HepG2 (cell line): ENCODE data around the gene B4GALT5. TPM values are rescaled to one million over a fixed set of nuclear protein-coding genes. Genes with fewer than 3 reads are reported as not detected.

Experiments
- AHDC1 ChIP-seq: sonication (generic); formaldehyde crosslinking; IDR thresholded peaks from 2 replicates; pipeline ENCODE4 v1.5.1; 2020; ENCODE audit warnings: mild to moderate bottlenecking, missing genetic modification reagents, borderline replicate concordance
- CEBPG ChIP-seq: IDR thresholded peaks from 2 replicates; pipeline ENCODE4 v1.6.1; 2016
- DBP ChIP-seq: sonication (generic); formaldehyde crosslinking; IDR thresholded peaks from 2 replicates; pipeline ENCODE4 v1.4.0; 2020; ENCODE audit warnings: missing genetic modification reagents; ENCODE audit errors: not compliant biosample characterization
- DDIT3 ChIP-seq: sonication (generic); formaldehyde crosslinking; IDR thresholded peaks from 2 replicates; pipeline ENCODE4 v1.4.0; 2020; ENCODE audit warnings: mild to moderate bottlenecking, missing genetic modification reagents
- ELF1 ChIP-seq: sonication (generic); formaldehyde crosslinking; IDR thresholded peaks from 2 replicates; pipeline ENCODE4 v1.4.0; 2020; ENCODE audit warnings: missing genetic modification reagents
- HNF4A ChIP-seq: sonication (generic); formaldehyde crosslinking; IDR thresholded peaks from 2 replicates; pipeline ENCODE4 v1.4.0; 2020; ENCODE audit warnings: missing genetic modification reagents
- PHF21A ChIP-seq: sonication (generic); formaldehyde crosslinking; IDR thresholded peaks from 2 replicates; pipeline ENCODE4 v1.5.0; 2020; ENCODE audit warnings: mild to moderate bottlenecking, missing genetic modification reagents
- PPARG ChIP-seq: conservative IDR thresholded peaks from 2 replicates; pipeline ENCODE4 v1.6.1; 2016; ENCODE audit warnings: missing biosample characterization, missing genetic modification reagents
- RXRA ChIP-seq: sonication (generic); formaldehyde crosslinking; IDR thresholded peaks from 2 replicates; pipeline ENCODE4 v1.5.1; 2020; ENCODE audit warnings: missing genetic modification reagents
- SAP130 ChIP-seq: IDR thresholded peaks from 2 replicates; pipeline ENCODE4 v1.6.1; 2016; ENCODE audit warnings: low read depth
- SIX4 ChIP-seq: sonication (generic); formaldehyde crosslinking; IDR thresholded peaks from 2 replicates; pipeline ENCODE4 v1.4.0; 2020; ENCODE audit warnings: missing genetic modification reagents
- SOX6 ChIP-seq, 2 experiments: fragments of 450-650 bp in 1 of 2; sonication (generic) in 1 of 2; formaldehyde crosslinking in 1 of 2; IDR thresholded peaks; 2 replicates each; pipeline versions ENCODE4 v1.4.0 to v1.6.1; 2017 to 2020; ENCODE audit warnings: antibody characterized with exemption in 1 of 2, mild to moderate bottlenecking in 1 of 2, missing genetic modification reagents in 1 of 2
- SPEN ChIP-seq: sonication (generic); formaldehyde crosslinking; IDR thresholded peaks from 2 replicates; pipeline ENCODE4 v1.5.1; 2020; ENCODE audit warnings: low read depth, mild to moderate bottlenecking, missing genetic modification reagents
- SRSF1 ChIP-seq: fragments of 200-400 bp; formaldehyde crosslinking; optimal IDR thresholded peaks from 2 replicates; pipeline ENCODE3; 2017; ENCODE audit warnings: mild to moderate bottlenecking, low read depth, low read length, moderate library complexity
- THAP11 ChIP-seq: IDR thresholded peaks from 2 replicates; pipeline ENCODE4 v1.6.1; 2016; ENCODE audit warnings: missing biosample characterization, missing genetic modification reagents
- ZBTB20 ChIP-seq: sonication (generic); formaldehyde crosslinking; IDR thresholded peaks from 2 replicates; pipeline ENCODE4 v1.8.1; 2023; ENCODE audit warnings: missing genetic modification reagents, low read depth, mild to moderate bottlenecking, borderline replicate concordance
- ZFX ChIP-seq: sonication (generic); formaldehyde crosslinking; IDR thresholded peaks from 2 replicates; pipeline ENCODE4 v1.4.0; 2020; ENCODE audit warnings: mild to moderate bottlenecking, low read depth, missing genetic modification reagents, moderate library complexity
- ZNF138 ChIP-seq: sonication (generic); formaldehyde crosslinking; IDR thresholded peaks from 2 replicates; pipeline ENCODE4 v1.5.0; 2020; ENCODE audit warnings: mild to moderate bottlenecking, low read depth, missing genetic modification reagents
- ZNF24 ChIP-seq: fragments of 450-650 bp; IDR thresholded peaks from 2 replicates; pipeline ENCODE4 v1.6.1; 2017; ENCODE audit warnings: antibody characterized with exemption, mild to moderate bottlenecking
- ZNF274 ChIP-seq: sonication (generic); formaldehyde crosslinking; IDR thresholded peaks from 2 replicates; pipeline ENCODE4 v1.5.1; 2020; ENCODE audit warnings: mild to moderate bottlenecking, missing genetic modification reagents
- ZNF580 ChIP-seq: IDR thresholded peaks from 2 replicates; pipeline ENCODE4 v1.6.1; 2016; ENCODE audit warnings: low read depth, borderline replicate concordance
- ZNF644 ChIP-seq: IDR thresholded peaks from 2 replicates; pipeline ENCODE4 v1.6.1; 2016; ENCODE audit warnings: low read depth
- ZNF746 ChIP-seq: sonication (generic); formaldehyde crosslinking; IDR thresholded peaks from 2 replicates; pipeline ENCODE4 v1.8.0; 2022; ENCODE audit warnings: mild to moderate bottlenecking, missing genetic modification reagents
- polyA plus RNA-seq, 8 experiments: library from polyadenylated mRNA; depleted of rRNA in 3 of 8; stranded (reverse) in 7 of 8; unstranded in 1 of 8; fragments of >200 nt; fragmentation: Illumina TruSeq in 4 of 8; extraction: Trizol in 4 of 8; gene quantifications; 2 replicates each; pipeline versions ENCODE4 v1.2.1 to v1.2.3, GENCODE V29; 2011 to 2016; ENCODE audit warnings: low read depth in 4 of 8, missing spikeins in 1 of 8, mixed read lengths in 1 of 8; ENCODE audit not compliant: insufficient read depth in 1 of 8
- total RNA-seq, 5 experiments: library from RNA; depleted of rRNA; stranded (reverse); fragments of >200 nt; fragmentation: Illumina TruSeq; extraction: Trizol; gene quantifications; 2 replicates each; pipeline ENCODE4 v1.2.3, GENCODE V29; 2016; ENCODE audit warnings: low read depth in 1 of 5

The B4GALT5 gene
- total and polyA plus RNA-seq, 2 of the 13 experiments (the other 11 are each of a cell fraction or from before 2014, with no cell fraction given), result 27.3 to 30.9 TPM

GRCh38 chr20:49614338-49615050, 99.2 kb downstream of the B4GALT5 start (continued):
- peak; percentile 51 for TF ChIP-seq SAP130 (CRISPR knock-in tag)
- TF ChIP-seq ZFX, result peak; percentile 32; the same call in 1 of the 2 replicates
- peak; percentile 49; the same call in 1 of the 2 replicates for TF ChIP-seq RXRA (CRISPR knock-in tag)
- TF ChIP-seq THAP11 (CRISPR knock-in tag), result peak; percentile 32; the same call in 1 of the 2 replicates
- TF ChIP-seq SPEN (CRISPR knock-in tag), result 0 out of 2 replicates have a peak, but pooled peaks have one; percentile 36
- TF ChIP-seq ZBTB20 (CRISPR knock-in tag), result no peak; the same call in 1 of the 2 replicates
- no peak for TF ChIP-seq SRSF1
- no peak for TF ChIP-seq ZNF138
- 0 out of 2 replicates have a peak, but pooled peaks have one; percentile 17 for TF ChIP-seq ZNF746 (CRISPR knock-in tag)
- peak; percentile 86 for TF ChIP-seq HNF4A (CRISPR knock-in tag)
- no peak for TF ChIP-seq ZNF580 (CRISPR knock-in tag)
- peak; percentile 20; the same call in 1 of the 2 replicates for TF ChIP-seq ELF1 (CRISPR knock-in tag)
- peak; percentile 43; the same call in 1 of the 2 replicates for TF ChIP-seq ZNF644 (CRISPR knock-in tag)
- TF ChIP-seq DBP (CRISPR knock-in tag), result peak; percentile 31
- peak; percentile 36; the same call in 1 of the 2 replicates for TF ChIP-seq CEBPG (CRISPR knock-in tag)
- no peak for TF ChIP-seq ZNF274 (CRISPR knock-in tag)
- peak; percentile 89 for TF ChIP-seq PPARG (CRISPR knock-in tag)
- TF ChIP-seq PHF21A, result peak; percentile 74
- no peak for TF ChIP-seq DDIT3 (CRISPR knock-in tag)
- TF ChIP-seq ZNF24, result peak; percentile 78; the same call in 1 of the 2 replicates
- peak; percentile 47; the same call in 1 of the 2 replicates for TF ChIP-seq AHDC1 (CRISPR knock-in tag)
- TF ChIP-seq SOX6 (IDR thresholded peaks at IDR 0.05), result no peak
- peak; percentile 85 for TF ChIP-seq SOX6 (CRISPR knock-in tag; IDR thresholded peaks at IDR 0.05)
- TF ChIP-seq SIX4 (CRISPR knock-in tag), result no peak
